GM21526 (cell line): ENCODE results near the gene ANKRD65.
"Not testable (repeated sequence)": the region's sequence is repeated elsewhere in the genome, so short reads cannot be mapped to it uniquely, and the experiment has no call there.

ENCODE experiments used
- ATAC-seq: cut with Tn5 transposase; IDR thresholded peaks from one replicate; pipeline ENCODE4 v1.9.1; 2021; ENCODE audit warnings: moderate library complexity; ENCODE audit not compliant: unreplicated experiment, low FRiP score

Gene ANKRD65

DNA sequence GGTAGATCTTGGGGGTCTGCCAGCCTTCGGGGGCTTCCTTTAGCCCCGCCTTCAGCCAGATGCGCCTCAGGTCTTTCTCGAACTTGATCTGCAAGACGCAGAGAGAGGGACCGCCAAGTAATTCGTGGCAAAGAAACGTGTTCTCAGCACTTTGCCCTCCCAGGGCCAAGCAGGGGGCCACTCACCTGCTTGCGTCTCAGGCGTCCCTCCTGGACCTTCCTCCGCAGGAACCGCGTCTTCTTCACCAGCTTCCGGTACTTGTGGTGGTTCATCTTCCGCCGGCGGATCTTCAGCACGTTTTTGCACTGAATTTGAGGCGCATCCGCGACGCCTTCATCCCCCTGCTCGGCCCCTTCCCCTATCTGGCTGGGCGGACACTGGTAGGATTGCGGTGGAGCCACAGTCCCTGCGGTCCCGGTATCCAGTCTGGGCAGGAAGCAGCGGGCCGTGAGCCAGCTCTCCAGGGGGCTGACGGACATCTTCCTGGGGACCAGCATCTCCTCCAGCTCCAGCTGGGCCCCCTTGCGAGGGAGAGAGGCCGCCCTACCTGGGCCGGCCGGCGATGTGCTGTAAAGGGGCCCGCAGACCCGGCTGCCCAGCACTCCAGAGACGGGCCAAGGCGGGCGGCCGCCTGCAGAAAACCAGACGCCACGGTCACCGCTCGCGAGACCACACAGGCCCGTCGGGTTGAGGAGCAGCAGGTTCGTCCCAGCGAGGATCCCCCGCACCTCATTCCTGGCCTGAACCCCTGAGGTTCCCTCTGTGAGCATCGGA is 47.1 kb downstream of the ANKRD65 start:
- no peak for ATAC-seq

DNA sequence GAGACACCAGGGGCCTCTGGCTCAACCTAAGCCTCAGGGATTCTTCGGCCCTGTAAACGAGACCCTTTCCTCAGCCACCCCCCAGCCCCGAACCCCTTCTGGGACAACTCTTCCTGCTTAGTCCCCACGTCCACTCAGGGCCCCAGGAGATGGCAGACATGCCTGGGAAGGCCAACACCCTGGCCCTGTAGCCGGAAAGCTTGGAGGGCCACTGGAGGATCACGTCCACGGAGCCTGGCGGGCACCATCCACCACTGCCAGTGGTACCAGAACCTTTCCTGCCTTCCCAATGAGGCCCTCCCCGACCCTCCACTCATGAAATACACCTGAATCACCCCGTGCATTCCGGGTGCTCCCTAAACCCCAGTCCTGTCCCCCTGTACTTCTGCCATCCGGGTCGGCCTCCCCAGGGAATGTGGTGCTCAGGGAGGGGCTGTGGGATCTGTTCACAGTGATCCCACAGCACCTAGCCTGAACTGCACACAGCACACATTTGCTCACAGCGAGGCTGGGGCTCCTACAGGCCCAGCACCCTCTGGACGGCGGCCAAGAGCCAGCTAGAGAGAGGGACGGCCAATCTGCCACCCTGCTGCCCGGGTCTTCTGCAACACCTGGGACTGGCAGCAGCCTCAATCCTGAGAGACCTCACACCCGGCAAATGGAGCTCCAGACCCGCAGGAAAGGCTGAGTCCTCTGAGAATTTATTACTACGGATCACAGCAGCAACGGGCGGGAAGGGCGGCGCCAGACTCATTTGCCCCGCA is 47.8 kb downstream of the ANKRD65 start:
- ATAC-seq, result no peak

DNA sequence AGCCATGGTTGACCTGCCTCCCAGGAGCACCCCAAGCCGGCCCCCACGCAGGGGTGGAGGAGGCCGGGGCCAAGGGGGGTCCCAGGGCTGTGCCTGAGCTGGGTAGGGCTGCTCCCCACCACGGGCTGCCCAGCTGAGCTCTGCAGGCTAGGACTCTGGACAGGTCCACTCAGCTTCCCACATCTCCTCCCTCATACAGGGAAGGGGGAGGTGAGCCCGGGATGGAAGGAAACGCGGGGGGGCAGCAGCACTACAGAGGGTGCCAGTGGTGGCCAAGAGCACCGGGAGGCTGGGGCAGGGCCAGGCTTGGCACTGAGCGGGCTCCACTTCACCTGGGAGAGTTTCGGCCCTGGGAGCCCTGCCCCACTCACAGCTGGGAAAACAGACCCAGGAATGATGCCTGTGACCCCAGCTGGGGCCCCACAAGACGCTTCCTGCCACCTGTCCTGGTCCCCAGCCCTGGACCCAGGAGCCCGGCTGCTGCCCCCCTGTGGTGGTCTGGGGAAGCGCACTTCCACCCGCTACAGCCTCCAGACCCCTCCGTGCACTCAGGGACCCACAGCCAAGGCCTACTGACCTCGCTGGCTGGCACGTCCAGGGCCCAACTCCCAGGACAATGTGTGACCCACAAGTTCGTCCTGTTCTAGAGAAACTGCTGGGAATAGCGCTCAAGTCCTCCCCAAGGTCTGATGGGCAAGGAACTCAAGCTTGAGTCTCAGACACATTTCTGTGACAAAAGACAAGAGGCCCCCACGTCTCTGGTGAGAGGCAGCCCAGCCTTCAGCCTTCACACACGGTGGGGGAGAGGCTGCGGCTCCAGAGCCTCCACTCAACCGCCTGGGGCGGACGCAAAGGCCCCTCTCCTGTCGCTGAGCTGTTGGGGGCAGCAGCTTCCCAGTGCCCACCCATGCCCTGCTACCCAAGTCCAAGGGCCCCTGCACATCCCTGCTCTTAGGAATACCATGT is 49.0 kb downstream of the ANKRD65 start:
- no peak for ATAC-seq

DNA sequence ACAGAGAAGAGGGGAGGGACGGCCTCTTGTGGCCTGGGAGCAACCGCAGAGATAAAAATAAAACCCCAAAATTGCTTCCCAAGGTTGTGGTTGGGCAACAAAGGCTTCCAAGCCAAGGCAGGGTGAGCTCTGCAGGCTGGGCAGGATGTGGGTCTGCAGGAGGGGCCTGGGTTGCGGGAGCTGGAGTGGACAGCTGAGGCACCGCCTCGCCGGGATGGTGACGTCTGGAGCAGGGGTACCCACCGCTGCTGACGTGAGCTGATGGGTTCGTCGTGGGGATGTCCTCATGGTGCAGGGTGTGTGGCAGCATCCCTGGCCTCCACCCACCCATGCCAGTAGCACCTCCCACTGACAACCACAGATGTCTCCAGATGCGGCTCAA is 49.7 kb downstream of the ANKRD65 start:
- no peak for ATAC-seq

DNA sequence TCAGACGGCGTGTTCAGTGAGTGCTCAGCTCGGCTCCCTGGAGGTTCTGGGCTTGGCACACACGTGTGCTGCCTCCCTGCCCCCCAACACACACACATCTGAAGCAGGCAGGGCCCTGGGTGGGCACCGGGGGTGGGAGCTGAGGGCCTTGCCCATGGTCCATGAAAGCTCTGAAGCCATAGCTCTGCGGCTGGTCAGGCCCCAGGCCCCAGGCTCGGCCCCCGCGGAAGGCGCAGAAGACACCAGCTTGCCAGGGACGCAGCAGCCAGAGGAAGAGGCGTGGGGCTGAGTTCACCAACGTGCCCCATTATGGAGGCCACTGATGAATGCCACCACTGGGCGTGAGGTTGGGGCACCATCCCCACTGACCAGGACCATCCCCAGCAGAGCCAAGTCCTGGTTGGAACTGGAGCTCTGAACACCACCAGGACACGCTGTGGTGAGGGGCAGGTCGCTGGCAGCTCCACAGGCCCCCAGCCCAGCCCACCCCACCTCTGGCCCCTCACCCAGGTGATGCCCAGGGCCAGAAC is 50.2 kb downstream of the ANKRD65 start:
- no peak for ATAC-seq

DNA sequence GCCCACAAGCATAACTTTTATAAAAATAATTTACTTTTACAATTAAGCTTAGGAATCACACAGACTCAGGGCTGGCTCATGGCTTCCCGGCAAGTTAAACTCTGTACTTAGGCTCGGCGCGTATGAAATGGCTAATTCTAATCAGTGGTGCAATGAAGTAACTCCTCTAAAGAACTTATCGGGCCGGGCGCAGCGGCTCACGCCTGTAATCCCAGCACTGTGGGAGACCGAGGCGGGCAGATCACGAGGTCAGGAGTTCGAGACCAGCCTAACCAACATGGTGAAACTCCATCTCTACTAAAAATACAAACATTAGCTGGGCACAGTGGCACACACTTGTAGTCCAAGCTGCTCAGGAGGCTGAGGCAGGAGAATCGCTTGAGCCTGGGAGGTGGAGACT is 51.0 kb downstream of the ANKRD65 start:
- ATAC-seq, result not testable (repeated sequence)
